Osteoblast (primary cell): Measurements from ENCODE around the gene EGFR. TPM values are rescaled to one million over a fixed set of nuclear protein-coding genes. Genes with fewer than 3 reads are reported as not detected.

Experiments used
- DNase-seq: peaks from one replicate; pipeline ENCODE4 v3.0.0; 2011; ENCODE audit warnings: low spot score, mixed read lengths; ENCODE audit not compliant: insufficient read length; ENCODE audit errors: missing footprints
- H2AFZ ChIP-seq: 2 replicates; pipeline ENCODE4 v1.6.0; 2011; ENCODE audit warnings: mild to moderate bottlenecking, low read length
- H3K27ac ChIP-seq: 2 replicates; pipeline ENCODE4 v1.5.1; 2011; ENCODE audit warnings: mild to moderate bottlenecking, low read depth, low read length, moderate library complexity
- H3K27me3 ChIP-seq: 2 replicates; pipeline ENCODE4 v1.6.0; 2012; ENCODE audit warnings: mild to moderate bottlenecking, control low read depth, inconsistent platforms, low read length, moderate library complexity; ENCODE audit not compliant: insufficient read depth
- H3K36me3 ChIP-seq: 2 replicates; pipeline ENCODE4 v1.5.1; 2011; ENCODE audit warnings: mild to moderate bottlenecking, low read length, control low read depth, moderate library complexity; ENCODE audit not compliant: insufficient read depth
- H3K4me1 ChIP-seq: 2 replicates; pipeline ENCODE4 v1.5.1; 2011; ENCODE audit warnings: mild to moderate bottlenecking, low read length, control low read depth, moderate library complexity; ENCODE audit not compliant: insufficient read depth
- H3K4me2 ChIP-seq: 2 replicates; pipeline ENCODE4 v1.6.0; 2011; ENCODE audit warnings: mild to moderate bottlenecking, low read length; ENCODE audit not compliant: insufficient read depth
- H3K4me3 ChIP-seq: fragments of 200-600 bp; sonication (generic); 3 replicates; pipeline ENCODE4 v1.5.1; 2012; ENCODE audit warnings: mild to moderate bottlenecking, low read length, inconsistent platforms; ENCODE audit not compliant: insufficient read depth
- H3K79me2 ChIP-seq: 2 replicates; pipeline ENCODE4 v1.6.0; 2012; ENCODE audit warnings: mild to moderate bottlenecking, low read length, control low read depth, inconsistent platforms; ENCODE audit not compliant: insufficient read depth
- H3K9me3 ChIP-seq: 2 replicates; pipeline ENCODE4 v1.5.1; 2011; ENCODE audit warnings: low read depth, low read length, control low read depth
- H4K20me1 ChIP-seq: 2 replicates; pipeline ENCODE4 v1.6.0; 2012; ENCODE audit warnings: mild to moderate bottlenecking, low read length, control low read depth; ENCODE audit not compliant: insufficient read depth
- total RNA-seq: library from RNA; depleted of rRNA; stranded (reverse); fragments of >200 nt; gene quantifications from 2 replicates; pipeline ENCODE4 v1.2.3, GENCODE V29; 2012
- TF ChIP-seq, protein P1 (sequence below): IDR thresholded peaks from 2 replicates; pipeline ENCODE4 v1.5.1; 2011; ENCODE audit warnings: mild to moderate bottlenecking, low read depth, low read length, moderate library complexity; ENCODE audit errors: extremely low read depth

The EGFR gene
- total RNA-seq, 1 donor = 104 TPM

DNA sequence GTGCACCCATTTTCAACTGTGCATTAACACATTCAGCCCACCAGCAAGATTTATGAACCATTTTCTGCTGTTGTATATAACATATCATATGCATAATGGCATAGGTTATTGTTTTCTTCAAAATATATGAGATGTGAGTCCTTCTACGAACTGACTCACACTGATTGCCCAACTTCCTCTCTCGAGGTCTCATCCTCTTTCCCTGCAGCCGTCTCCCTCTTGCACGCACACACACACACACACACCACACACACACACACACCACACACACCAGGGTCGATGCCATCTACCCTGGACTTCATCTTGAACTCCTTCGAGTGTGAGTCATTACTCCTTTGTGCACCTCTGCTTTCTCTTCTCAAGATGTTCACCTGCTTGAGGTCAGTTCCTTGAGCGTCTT, 36.7 kb downstream of the EGFR start:
- peaks cover 90% of the 10 kb centered on the region for H3K79me2 ChIP-seq
- peaks cover 2% of the 10 kb centered on the region for H4K20me1 ChIP-seq
- no peak overlapping the region for H2AFZ ChIP-seq
- no peak for DNase-seq
- H3K4me3 ChIP-seq = no peak overlapping the region
- H3K27me3 ChIP-seq = no peaks in the 10 kb centered on the region
- H3K4me2 ChIP-seq = peak overlapping the region; percentile 62
- no peaks in the 10 kb centered on the region for H3K9me3 ChIP-seq
- peaks cover 5% of the 10 kb centered on the region for H3K36me3 ChIP-seq
- peak overlapping the region; percentile 91 for H3K27ac ChIP-seq
- TF ChIP-seq, protein P1, sequence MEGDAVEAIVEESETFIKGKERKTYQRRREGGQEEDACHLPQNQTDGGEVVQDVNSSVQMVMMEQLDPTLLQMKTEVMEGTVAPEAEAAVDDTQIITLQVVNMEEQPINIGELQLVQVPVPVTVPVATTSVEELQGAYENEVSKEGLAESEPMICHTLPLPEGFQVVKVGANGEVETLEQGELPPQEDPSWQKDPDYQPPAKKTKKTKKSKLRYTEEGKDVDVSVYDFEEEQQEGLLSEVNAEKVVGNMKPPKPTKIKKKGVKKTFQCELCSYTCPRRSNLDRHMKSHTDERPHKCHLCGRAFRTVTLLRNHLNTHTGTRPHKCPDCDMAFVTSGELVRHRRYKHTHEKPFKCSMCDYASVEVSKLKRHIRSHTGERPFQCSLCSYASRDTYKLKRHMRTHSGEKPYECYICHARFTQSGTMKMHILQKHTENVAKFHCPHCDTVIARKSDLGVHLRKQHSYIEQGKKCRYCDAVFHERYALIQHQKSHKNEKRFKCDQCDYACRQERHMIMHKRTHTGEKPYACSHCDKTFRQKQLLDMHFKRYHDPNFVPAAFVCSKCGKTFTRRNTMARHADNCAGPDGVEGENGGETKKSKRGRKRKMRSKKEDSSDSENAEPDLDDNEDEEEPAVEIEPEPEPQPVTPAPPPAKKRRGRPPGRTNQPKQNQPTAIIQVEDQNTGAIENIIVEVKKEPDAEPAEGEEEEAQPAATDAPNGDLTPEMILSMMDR = no peak
- peaks cover 77% of the 10 kb centered on the region for H3K4me1 ChIP-seq

DNA sequence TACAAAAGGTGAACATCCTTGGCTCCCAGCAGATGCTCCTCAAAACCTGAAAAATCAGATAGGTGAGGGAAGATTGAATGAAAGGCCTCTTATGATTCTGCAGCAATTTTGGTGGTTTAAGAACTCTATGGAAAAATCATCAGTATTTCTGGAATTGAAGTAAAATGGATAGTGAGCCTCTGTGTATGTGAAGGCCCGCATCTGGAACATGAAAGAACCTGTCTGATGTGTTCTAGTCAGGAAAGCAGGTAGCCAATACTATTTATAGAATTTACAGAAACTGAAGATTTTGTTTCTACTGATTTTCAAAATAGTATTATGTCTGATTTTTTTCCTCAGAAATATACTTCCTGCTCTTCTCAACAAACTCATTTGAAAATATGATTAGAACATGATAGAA, 37.3 kb downstream of the EGFR start:
- Histone ChIP-seq H3K79me2 (peaks cover 87% of the 10 kb centered on the region), H3K9me3 (no peaks in the 10 kb centered on the region), H3K36me3 (peaks cover 5% of the 10 kb centered on the region), H3K4me2 (peak overlapping the region; percentile 62), H3K4me3 (no peak overlapping the region), H3K27ac (peak overlapping the region; percentile 91), H3K27me3 (no peaks in the 10 kb centered on the region), H2AFZ (no peak overlapping the region), H4K20me1 (no peaks in the 10 kb centered on the region), H3K4me1 (peaks cover 82% of the 10 kb centered on the region)
- DNase-seq = no peak
- TF ChIP-seq, protein P1 = no peak

DNA sequence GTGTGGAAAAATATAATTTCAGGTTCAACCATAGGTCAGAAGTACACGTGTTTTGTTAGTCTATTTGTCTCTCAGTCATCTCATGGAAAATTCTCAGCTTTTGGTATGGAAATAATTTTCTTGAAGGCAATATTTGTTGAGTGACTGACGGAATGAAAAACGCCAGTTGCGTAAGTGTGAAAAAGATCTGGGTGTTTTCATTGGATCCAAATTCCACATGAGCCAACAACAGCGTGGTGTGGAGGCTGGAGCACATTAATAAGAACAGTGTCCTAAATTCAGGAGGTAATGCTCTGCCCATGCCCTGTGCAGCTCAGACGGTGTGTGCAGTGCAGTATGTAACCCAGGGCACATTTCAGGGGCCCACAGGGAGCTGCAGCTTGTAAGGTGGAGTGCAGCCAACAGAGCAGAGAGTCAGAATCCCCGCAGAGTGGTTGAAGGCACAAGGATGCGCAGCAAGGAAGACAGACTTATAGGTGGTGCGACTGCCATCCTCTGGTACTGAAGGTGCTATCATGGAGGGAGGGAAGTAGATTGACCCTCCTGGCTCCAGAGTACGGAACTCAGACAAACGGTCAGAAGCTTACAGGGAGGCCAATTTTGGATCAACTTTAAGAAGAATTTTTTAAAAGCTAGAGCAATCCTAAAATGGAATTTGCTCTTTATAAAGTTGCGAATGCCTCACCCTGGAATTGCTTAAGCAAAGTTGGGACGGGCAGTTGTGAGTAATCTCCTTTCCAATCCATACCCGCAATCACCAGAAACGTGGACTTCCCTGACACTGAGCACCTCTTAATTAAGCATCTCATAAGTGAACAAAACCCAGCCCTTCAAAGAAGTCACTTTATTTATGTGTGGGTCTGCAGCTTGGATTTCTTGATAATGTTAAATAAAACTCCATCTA, 38.0 kb downstream of the EGFR start:
- Histone ChIP-seq H4K20me1 (no peaks in the 10 kb centered on the region), H3K4me2 (peak overlapping the region; percentile 62), H3K27ac (peak overlapping the region; percentile 91), H2AFZ (no peak overlapping the region), H3K4me1 (peaks cover 82% of the 10 kb centered on the region), H3K9me3 (no peaks in the 10 kb centered on the region), H3K4me3 (no peak overlapping the region), H3K36me3 (peaks cover 5% of the 10 kb centered on the region), H3K79me2 (peaks cover 85% of the 10 kb centered on the region), H3K27me3 (no peaks in the 10 kb centered on the region)
- TF ChIP-seq, protein P1 = no peak
- no peak for DNase-seq

DNA sequence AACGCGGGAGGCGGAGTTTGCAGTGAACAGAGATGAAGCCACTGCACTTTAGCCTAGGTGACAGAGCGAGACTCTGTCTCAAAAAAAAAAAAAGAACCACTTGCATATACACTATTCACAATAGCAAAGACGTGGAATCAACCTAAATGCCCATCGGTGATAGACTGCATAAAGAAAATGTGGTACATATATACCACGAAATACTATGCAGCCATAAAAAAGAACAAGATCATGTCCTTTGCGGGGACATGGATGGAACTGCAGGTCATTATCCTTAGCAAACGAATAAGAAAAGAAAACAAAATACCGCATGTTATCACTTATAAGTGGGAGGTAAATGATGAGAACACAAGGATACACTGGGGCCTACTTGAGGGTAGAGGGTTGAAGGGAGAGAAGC, 39.5 kb downstream of the EGFR start:
- H3K27ac ChIP-seq = peak overlapping the region; percentile 97
- H3K79me2 ChIP-seq = peaks cover 86% of the 10 kb centered on the region
- H3K4me3 ChIP-seq = no peak overlapping the region
- TF ChIP-seq, protein P1 = no peak
- no peak for DNase-seq
- no peaks in the 10 kb centered on the region for H4K20me1 ChIP-seq
- H3K4me2 ChIP-seq = no peak overlapping the region
- H2AFZ ChIP-seq = no peak overlapping the region
- no peaks in the 10 kb centered on the region for H3K27me3 ChIP-seq
- peaks cover 82% of the 10 kb centered on the region for H3K4me1 ChIP-seq
- peaks cover 5% of the 10 kb centered on the region for H3K36me3 ChIP-seq
- H3K9me3 ChIP-seq = no peaks in the 10 kb centered on the region
